Metanephros (tissue), 1 donor: ENCODE results near the gene FAM200A. TPM values are rescaled to one million over a fixed set of nuclear protein-coding genes. Genes with fewer than 3 reads are reported as not detected.

Source experiments
- total RNA-seq: library from RNA; depleted of rRNA; stranded (reverse); fragments of >200 nt; gene quantifications from one replicate; pipeline ENCODE4 v1.2.3, GENCODE V29; 2014

Gene FAM200A
- 9.6 TPM for total RNA-seq

DNA sequence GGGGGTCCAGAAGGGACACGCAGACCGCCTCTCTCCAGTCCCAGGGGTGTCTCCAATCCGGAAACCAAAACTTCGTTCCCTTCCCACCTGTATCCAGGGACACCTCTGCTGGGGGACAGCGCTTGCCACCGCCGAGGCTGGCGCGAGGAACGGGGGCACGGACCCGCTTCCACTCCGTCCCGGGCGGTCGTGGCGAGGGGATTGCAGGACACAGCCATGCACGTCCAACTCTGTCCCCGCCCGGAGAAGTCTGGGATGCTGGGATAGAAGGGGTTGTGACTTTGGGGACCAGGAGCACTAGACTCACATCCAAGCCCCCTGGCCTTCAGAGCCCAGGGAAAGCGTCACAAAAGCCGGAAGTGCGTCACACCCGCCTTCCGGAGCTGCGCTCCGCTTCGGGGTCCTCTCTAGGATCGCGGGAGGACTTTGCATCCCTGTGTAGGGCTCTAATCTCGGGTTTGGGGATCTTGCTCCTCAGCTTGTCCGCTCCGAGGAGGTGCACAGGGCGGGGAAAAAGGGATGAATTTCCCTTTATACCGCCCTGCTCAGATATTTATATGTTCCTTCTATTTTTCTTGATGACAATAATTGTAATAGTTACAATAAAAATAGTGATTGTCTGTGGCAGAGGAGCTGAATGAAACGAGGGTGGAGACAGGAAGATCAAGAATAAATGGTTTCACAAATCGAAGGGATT is at the start of gene FAM200A:
Gene FAM200A, minus strand, starts transcription at position 348 of the 697 bp plus-strand sequence. CDS start 3,707 bp downstream, outside the sequence.

DNA sequence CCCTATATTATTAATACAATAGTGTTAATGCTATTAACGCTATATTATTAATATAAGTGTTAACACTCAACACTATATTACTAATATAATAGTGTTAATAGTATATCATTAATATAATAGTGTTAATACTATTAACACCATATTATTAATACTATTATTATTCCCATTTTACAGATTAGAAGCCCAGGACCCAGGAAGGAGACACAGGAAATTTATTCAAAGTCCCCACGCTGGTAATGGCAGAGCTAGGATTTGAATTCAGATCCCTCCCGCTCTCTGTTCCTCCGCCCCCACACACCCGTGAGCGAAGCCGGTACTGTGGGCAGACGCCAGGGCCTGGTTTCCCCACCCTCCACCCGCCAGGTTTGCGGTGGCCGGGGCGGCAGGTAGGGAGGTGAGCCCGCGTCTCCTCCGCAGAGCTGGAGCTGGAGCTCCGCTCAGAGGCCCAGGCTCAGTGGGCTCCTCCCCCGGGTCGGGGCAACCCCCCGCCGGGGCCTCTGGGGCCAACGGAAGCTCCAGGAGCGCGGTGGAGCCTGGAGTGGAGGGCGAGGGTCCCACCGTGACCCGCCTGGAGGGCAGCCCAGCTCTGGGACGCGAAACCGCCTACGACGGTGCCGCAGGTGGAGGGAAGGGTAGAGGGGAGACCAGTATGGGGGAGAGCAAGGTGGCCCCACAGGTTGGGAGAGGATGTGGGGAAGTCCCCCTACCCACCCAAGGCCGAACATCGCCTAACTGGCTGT is 46.0 kb upstream of the FAM200A start, which contains the start of gene TMEM225B:
Gene TMEM225B, plus strand, starts transcription at position 506 of the 740 bp plus-strand sequence. CDS start 6,122 bp downstream, outside the sequence.

DNA sequence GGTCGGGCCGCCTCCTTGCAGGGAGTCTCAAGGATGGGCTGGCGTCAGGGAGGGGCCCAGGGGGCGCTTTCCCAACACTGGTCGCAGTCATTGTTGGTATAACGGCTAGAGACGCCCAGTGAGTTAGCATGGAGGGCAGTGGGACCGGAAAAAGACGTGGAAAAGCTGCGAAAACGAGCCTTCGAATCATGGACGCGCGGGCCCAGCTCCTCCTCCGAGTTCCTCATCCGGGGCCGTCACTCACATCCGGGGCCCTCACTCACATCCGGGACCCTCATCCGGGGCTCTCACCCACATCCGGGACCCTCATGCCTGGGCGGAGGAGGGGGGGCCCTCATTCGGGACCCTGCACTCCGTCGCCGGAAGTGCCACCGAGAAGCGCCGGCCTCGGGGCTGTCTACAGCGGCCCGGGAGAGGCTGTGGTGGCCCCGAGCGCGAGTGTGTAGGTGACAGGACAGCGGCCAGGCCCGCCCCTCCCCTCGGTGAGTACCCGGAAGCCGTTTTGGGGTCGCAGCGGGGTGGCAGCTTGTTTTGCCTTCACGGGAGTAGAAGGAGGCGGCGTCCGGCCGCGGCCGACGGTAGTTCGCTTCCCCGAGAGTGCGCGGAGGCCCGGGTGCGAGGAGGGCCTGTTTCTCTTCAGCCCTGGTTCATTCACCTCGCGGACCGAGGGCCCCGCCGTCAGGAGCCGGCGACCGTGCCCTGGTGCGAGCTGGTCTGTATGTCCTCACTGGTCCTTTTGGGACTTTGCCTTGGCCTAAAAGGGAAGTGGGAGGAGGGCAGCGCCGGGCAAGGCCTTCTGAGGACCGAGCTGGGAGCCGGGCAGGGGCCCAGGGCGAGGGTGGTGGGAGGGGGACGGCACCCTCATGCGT is 6.6 kb upstream of the FAM200A start, which contains the start of gene ZNF655:
Gene ZNF655, plus strand, starts transcription at position 337 of the 869 bp plus-strand sequence. CDS start 1,918 bp downstream, outside the sequence.

DNA sequence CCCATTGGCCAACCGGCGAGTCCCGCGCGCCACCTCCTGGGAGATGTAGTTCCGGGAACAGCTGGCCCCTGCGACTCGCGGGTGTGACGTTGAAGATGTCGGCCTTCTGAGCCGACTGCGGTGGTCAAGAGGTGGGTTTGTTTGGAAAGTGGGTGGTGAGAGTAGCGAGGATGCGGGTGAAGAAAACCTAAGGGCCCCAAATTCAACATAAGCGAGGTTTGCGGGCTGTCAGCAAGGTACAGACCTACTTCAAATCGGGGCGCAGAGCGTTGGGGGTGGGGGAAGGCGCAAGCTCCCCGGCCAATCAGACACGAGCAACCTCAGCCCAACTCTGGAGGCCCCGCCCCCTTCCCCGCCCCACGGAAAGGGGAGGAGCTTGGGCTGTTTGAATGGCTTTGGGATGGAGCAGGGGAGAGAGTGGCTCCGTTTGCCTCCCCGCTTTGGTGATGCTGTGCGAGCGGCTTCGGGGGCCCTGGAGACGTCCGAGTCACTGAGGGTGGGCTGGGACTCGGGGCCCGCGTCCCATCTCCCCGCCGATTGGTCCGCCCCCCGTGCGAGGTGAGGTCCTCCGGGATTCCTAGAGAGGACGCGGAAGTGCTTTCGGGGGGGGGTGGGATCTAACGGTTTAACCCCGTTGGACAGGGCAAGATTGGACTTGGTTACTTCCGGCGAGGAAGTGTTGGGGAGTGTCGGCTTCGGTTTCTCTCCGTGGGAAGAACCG is 47.2 kb downstream of the FAM200A start, which contains the start of gene ZKSCAN5:
Gene ZKSCAN5, plus strand, starts transcription at position 60 of the 721 bp plus-strand sequence. CDS start 1,383 bp downstream, outside the sequence.

DNA sequence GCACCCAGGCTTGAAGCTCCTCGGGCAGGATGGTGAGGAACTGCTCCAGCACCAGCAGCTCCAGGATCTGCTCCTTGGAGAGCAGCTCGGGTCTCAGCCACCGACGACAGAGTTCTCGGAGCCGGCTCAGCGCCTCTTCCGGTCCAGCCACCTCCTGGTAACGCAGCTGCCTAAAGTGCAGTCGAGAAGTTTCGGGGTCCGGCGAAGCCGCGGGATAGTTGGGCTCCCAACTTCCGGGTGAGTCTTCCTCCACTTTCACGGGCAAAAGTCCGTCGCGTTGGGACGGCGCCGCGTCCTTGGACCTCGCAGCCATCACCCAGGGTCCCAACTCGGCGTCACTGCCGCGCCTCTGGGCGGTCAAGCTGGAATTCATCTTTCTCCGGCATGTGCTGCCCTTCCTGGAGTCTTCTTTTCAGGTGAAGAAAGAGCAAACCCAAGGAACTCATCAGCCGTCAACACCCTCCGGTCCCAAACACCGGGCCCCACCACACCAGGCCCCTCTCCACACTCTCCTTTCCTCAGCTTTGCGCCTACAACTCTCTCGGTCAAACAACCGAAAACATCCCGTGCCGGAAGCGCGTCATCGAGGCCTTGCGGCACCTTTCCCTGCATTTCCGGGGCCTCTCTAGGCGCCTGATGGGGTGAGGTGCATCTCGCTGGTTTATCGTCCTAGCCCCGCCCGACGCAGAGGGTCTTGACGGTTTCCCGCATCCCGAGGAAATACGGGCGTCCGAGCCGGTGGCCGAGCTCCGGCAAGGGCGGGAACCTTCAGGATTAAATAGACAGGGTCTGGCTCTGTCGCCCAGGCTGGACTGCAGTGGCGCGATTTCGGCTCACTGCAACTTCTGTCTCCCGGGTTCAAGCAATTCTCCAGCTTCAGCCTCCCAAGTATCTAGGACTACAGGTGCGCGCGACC is 51.9 kb downstream of the FAM200A start, which contains the start of gene ZNF394:
Gene ZNF394, minus strand, starts transcription at position 561 of the 916 bp plus-strand sequence. Its CDS starts 188 bp downstream, at position 373.

Other genes with a start within 250 kb of the FAM200A start
- gene ARPC1A, start 226.2 kb downstream of the FAM200A start, total RNA-seq: 93.0 TPM
- 105 TPM for gene ARPC1B, start 177.4 kb downstream of the FAM200A start, total RNA-seq
- 17.2 TPM for gene PDAP1, start 143.5 kb downstream of the FAM200A start, total RNA-seq
- 41.7 TPM for gene BUD31, start 143.1 kb downstream of the FAM200A start, total RNA-seq
- gene PTCD1, start 113.3 kb downstream of the FAM200A start, total RNA-seq: 14.2 TPM
- 26.9 TPM for gene CPSF4, start 113.2 kb downstream of the FAM200A start, total RNA-seq
- gene ATP5MF, start 85.9 kb downstream of the FAM200A start, total RNA-seq: 277 TPM
- 19.8 TPM for gene ZNF789, start 79.2 kb downstream of the FAM200A start, total RNA-seq
- 30.5 TPM for gene ZNF394, start 51.8 kb downstream of the FAM200A start, total RNA-seq
- gene ZKSCAN5, start 47.5 kb downstream of the FAM200A start, total RNA-seq: 10.4 TPM
- gene ZNF655, start 6.5 kb upstream of the FAM200A start, total RNA-seq: 101 TPM
- gene TMEM225B, start 46.2 kb upstream of the FAM200A start, total RNA-seq: 1.6 TPM
- 20.3 TPM for gene ZSCAN25, start 64.8 kb upstream of the FAM200A start, total RNA-seq
- gene CYP3A5, start 127.9 kb upstream of the FAM200A start, total RNA-seq: 1.6 TPM
- gene CYP3A7, start 183.1 kb upstream of the FAM200A start, total RNA-seq: 0.35 TPM
- gene CYP3A4, start 232.1 kb upstream of the FAM200A start, total RNA-seq: not detected